HTERT RPE-1 (cell line): ENCODE measurements around the gene TM9SF3.

Experiments used
- in situ Hi-C: fragments of 300-500 bp; cut with MboI; formaldehyde crosslinking; loops from 4 replicates; pipeline ENCODE4 v1.14.3; 2020; ENCODE audit warnings: low sequenced_read_pairs

TM9SF3 gene

GRCh38 chr10:96586419-96587263, at the start of gene TM9SF3:
Gene TM9SF3, minus strand, starts transcription at chr10:96587012. Its CDS starts 177 bp downstream, at chr10:96586835.
- in situ Hi-C loops, result no loop called here

- in situ Hi-C loops, result no loop called here
Measured at GRCh38 chr10:96636551-96636950, 49.7 kb upstream of the TM9SF3 start.

GRCh38 chr10:96632974-96633710, 46.3 kb upstream of the TM9SF3 start:
- in situ Hi-C loops, result no loop called here

- in situ Hi-C loops, result no loop called here
Measured at GRCh38 chr10:96627292-96627691, 40.5 kb upstream of the TM9SF3 start.

GRCh38 chr10:96626795-96627194, 40.0 kb upstream of the TM9SF3 start:
- in situ Hi-C loops, result no loop called here

GRCh38 chr10:96625173-96625572, 38.4 kb upstream of the TM9SF3 start:
- in situ Hi-C loops, result no loop called here

- in situ Hi-C loops, result no loop called here
Measured at GRCh38 chr10:96622013-96622787, 35.4 kb upstream of the TM9SF3 start.

- in situ Hi-C loops, result no loop called here
Measured at GRCh38 chr10:96619796-96620773, 33.3 kb upstream of the TM9SF3 start.

- in situ Hi-C loops, result no loop called here
Measured at GRCh38 chr10:96619120-96619519, 32.3 kb upstream of the TM9SF3 start.

GRCh38 chr10:96618653-96619052, 31.8 kb upstream of the TM9SF3 start:
- in situ Hi-C loops, result no loop called here

- in situ Hi-C loops, result no loop called here
Measured at GRCh38 chr10:96616961-96617360, 30.1 kb upstream of the TM9SF3 start.

- in situ Hi-C loops, result no loop called here
Measured at GRCh38 chr10:96614515-96614914, 27.7 kb upstream of the TM9SF3 start.

- in situ Hi-C loops, result no loop called here
Measured at GRCh38 chr10:96613576-96613975, 26.8 kb upstream of the TM9SF3 start.

- in situ Hi-C loops, result no loop called here
Measured at GRCh38 chr10:96612055-96612830, 25.4 kb upstream of the TM9SF3 start.

- in situ Hi-C loops, result no loop called here
Measured at GRCh38 chr10:96610817-96611216, 24.0 kb upstream of the TM9SF3 start.

GRCh38 chr10:96609510-96609909, 22.7 kb upstream of the TM9SF3 start:
- in situ Hi-C loops, result no loop called here

- in situ Hi-C loops, result no loop called here
Measured at GRCh38 chr10:96608805-96609204, 22.0 kb upstream of the TM9SF3 start.

- in situ Hi-C loops, result no loop called here
Measured at GRCh38 chr10:96608262-96608661, 21.4 kb upstream of the TM9SF3 start.

GRCh38 chr10:96606946-96607345, 20.1 kb upstream of the TM9SF3 start:
- in situ Hi-C loops, result no loop called here
